Kidney capillary endothelial cell (primary cell): Measurements from ENCODE around the gene CA7.
A peak's percentile ranks its signal among the peaks of the same experiment; 100 is the strongest.
"Not testable (repeated sequence)": the region's sequence is repeated elsewhere in the genome, so short reads cannot be mapped to it uniquely, and the experiment has no call there.

Experiments
- DNase-seq: peaks from one replicate; pipeline ENCODE4 v3.0.0-alpha.2; 2018; ENCODE audit warnings: low spot score

The CA7 gene

GRCh38 chr16:66846831-66847230 is 2.6 kb downstream of the CA7 start:
- DNase-seq: no peak

GRCh38 chr16:66847533-66848067 is 3.4 kb downstream of the CA7 start:
- no peak for DNase-seq

GRCh38 chr16:66848172-66848571 is 4.0 kb downstream of the CA7 start:
- DNase-seq: no peak

- no peak for DNase-seq
Observed at GRCh38 chr16:66849021-66849420, 4.8 kb downstream of the CA7 start.

- no peak for DNase-seq
Observed at GRCh38 chr16:66849549-66849948, 5.3 kb downstream of the CA7 start.

- no peak for DNase-seq
Observed at GRCh38 chr16:66850115-66850815, 6.1 kb downstream of the CA7 start.

- no peak for DNase-seq
Observed at GRCh38 chr16:66851166-66851964, 7.2 kb downstream of the CA7 start.

GRCh38 chr16:66853261-66854139 is 9.3 kb downstream of the CA7 start:
- no peak for DNase-seq

GRCh38 chr16:66856184-66856730 is 12.0 kb downstream of the CA7 start:
- DNase-seq: no peak

GRCh38 chr16:66856801-66857200 is 12.6 kb downstream of the CA7 start:
- no peak for DNase-seq

GRCh38 chr16:66857437-66857836 is 13.2 kb downstream of the CA7 start:
- DNase-seq: no peak

GRCh38 chr16:66858740-66859396 is 14.7 kb downstream of the CA7 start:
- DNase-seq: no peak

- DNase-seq: no peak
Observed at GRCh38 chr16:66859397-66860068, 15.3 kb downstream of the CA7 start.

GRCh38 chr16:66862023-66862520 is 17.9 kb downstream of the CA7 start:
- DNase-seq: no peak

GRCh38 chr16:66863707-66864106 is 19.5 kb downstream of the CA7 start:
- DNase-seq: no peak

- DNase-seq: no peak
Observed at GRCh38 chr16:66869424-66869823, 25.2 kb downstream of the CA7 start.

GRCh38 chr16:66871363-66871762 is 27.1 kb downstream of the CA7 start:
- not testable (repeated sequence) for DNase-seq

- no peak for DNase-seq
Observed at GRCh38 chr16:66871840-66872239, 27.6 kb downstream of the CA7 start.

GRCh38 chr16:66872559-66872942 is 28.3 kb downstream of the CA7 start:
- no peak for DNase-seq

GRCh38 chr16:66872943-66873684 is 28.9 kb downstream of the CA7 start:
- peak; percentile 100 for DNase-seq
